ENCODE measurements around the gene TAPBP.
"Not testable (repeated sequence)": the region's sequence is repeated elsewhere in the genome, so short reads cannot be mapped to it uniquely, and the experiment has no call there.

The TAPBP gene

DNA sequence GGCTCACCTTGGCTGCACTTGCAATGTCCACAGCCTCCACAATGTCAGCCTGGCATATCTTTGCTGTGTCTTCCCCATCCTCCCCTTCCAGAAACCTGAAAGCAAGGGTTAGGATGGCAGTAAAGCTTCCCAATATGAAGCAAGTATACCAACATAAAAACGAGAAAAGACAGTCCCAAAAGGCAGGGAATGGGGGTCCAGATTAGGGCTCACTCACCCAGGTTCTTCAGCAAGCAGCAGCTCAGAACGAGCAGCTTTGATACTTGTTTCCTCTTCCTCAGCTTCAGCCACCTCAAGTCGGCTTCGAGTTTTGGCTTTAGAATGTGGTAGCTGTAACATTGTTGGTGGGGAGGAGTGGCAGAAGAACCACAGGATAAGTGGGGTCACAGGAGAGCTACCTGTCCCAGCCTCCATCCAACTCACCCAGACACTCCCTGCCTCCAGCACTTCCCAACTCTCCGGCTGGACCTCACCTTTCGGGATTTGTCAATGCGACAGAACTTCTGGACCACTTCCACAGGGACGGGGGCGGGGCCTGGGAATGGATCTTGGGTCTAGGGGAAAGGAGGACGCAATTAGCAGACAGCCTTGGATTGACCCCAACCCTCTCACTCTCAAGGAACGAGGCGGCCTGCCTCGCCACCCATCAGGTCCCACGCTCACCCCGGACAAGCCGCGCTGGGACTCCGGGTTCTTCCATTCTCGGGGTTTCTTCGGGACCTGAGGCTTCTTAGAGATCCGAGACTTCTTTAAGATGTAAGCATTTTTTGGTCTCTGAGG, 25.5 kb downstream of the TAPBP start:
- H3K27me3 ChIP-seq, result no peaks in the 10 kb centered on the region
- H3K9me3 ChIP-seq (replicated peaks in 1 of 11), result no peaks in the 10 kb centered on the region
- peaks cover 69 to 79% (median 74%) of the 10 kb centered on the region in 11 experiments for H3K36me3 ChIP-seq
- H4K20me1 ChIP-seq, result peaks cover 0 to 63% (median 26%) of the 10 kb centered on the region in 11 experiments; a peak in 16 of 22 replicates
- peak overlapping the region; percentile 73 to 91 (median 82) for H3K4me3 ChIP-seq
- H3K27ac ChIP-seq, result peak overlapping the region; percentile 30 to 85 (median 75); a peak in 21 of 22 replicates
- no peak for TF ChIP-seq Cebpa-rat (IDR thresholded peaks at IDR 0.05)
- peak overlapping the region; percentile 87 to 100 (median 97) for H3K4me2 ChIP-seq
- H3K9ac ChIP-seq, result peak overlapping the region; percentile 81 to 90 (median 86)
- peaks cover 27 to 55% (median 39%) of the 10 kb centered on the region in 10 experiments for H3K4me1 ChIP-seq

DNA sequence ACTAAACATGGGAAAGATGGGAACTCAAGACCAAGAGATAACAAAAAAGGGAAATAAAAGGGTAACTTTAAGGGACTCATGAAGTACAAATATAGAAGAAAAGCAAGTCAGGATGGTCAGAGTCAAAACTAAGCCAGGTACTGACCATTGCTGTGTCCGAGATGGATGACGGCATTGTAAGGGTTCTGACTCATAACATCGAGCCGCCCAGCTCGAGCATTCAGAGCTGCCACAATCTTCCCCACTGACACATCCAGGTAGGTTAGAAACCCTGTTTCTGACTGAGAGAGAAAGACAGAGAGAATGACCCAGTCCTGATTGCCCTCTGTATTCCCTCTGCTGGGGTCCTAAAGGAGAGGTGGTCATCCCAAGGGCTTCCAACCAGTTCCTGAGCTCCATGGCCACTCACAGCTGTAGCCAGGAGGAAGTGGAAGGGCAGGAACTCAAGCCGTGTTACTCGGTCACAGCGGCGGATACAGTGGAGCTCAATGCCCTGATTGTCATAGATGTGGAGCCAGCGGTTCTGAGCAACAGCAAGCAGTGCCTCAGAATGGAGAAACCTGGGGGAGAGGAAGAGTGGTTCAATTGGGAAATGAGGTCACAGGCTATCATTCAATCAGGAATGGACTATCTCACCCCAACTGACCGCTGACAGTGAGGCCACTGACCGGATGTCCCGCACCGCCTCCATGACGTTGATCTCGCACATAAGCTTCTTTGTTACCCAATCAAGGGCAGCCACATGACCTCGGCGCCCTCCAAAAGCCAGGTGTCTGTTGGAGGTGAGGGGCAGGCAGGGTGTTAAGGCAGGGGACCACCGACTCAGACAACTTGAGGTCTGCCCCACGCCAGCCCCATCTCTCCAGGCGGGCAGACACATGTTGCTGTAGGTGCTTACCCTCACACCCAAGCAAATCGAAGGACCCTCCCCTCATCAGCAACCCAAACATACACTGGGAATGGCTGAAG, 26.6 kb downstream of the TAPBP start:
- no peaks in the 10 kb centered on the region for H3K27me3 ChIP-seq
- H3K27ac ChIP-seq, result peak overlapping the region in 1 of 11 experiments; percentile 85; a peak in 1 of 22 replicates
- peaks cover 27 to 45% (median 35%) of the 10 kb centered on the region in 10 experiments for H3K4me1 ChIP-seq
- peak overlapping the region in 9 of 10 experiments; percentile 73 to 91 (median 81); a peak in 16 of 20 replicates for H3K4me3 ChIP-seq
- peak overlapping the region; percentile 87 to 100 (median 97) for H3K4me2 ChIP-seq
- no peaks in the 10 kb centered on the region for H3K9me3 ChIP-seq (replicated peaks in 1 of 11)
- H3K36me3 ChIP-seq, result peaks cover 69 to 79% (median 74%) of the 10 kb centered on the region in 11 experiments
- H4K20me1 ChIP-seq, result peaks cover 0 to 73% (median 20%) of the 10 kb centered on the region in 11 experiments; a peak in 16 of 22 replicates
- TF ChIP-seq Cebpa-rat (IDR thresholded peaks at IDR 0.05), result no peak
- H3K9ac ChIP-seq, result peak overlapping the region in 10 of 11 experiments; percentile 82 to 90 (median 86); a peak in 21 of 22 replicates

DNA sequence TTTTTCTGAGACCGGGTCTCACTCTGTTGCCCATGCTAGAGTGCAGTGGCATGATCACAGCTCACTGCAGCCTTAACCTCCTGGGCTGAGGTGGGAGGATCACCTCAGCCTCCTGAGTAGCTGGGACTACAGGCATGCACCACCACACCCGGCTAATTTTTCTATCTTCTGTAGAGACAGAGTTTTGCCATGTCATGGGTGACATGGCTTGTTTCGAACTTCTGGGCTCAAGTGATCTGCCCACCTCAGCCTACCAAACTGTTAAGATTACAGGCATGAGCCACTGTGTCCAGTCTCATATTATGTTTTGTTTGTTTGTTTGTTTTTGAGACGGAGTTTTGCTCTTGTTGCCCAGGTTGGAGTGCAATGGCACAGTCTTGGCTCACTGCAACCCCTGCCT, 28.7 kb downstream of the TAPBP start:
- H3K4me2 ChIP-seq; H3K9me3 ChIP-seq (replicated peaks in 1 of 11); H3K4me3 ChIP-seq; H3K9ac ChIP-seq; H3K27me3 ChIP-seq; H3K27ac ChIP-seq: not testable (repeated sequence)
- Histone ChIP-seq H3K36me3 (peaks cover 64 to 81% (median 79%) of the 10 kb centered on the region in 11 experiments), H4K20me1 (peaks cover 0 to 79% (median 25%) of the 10 kb centered on the region in 11 experiments; a peak in 17 of 22 replicates), H3K4me1 (peaks cover 23 to 44% (median 30%) of the 10 kb centered on the region in 10 experiments)

DNA sequence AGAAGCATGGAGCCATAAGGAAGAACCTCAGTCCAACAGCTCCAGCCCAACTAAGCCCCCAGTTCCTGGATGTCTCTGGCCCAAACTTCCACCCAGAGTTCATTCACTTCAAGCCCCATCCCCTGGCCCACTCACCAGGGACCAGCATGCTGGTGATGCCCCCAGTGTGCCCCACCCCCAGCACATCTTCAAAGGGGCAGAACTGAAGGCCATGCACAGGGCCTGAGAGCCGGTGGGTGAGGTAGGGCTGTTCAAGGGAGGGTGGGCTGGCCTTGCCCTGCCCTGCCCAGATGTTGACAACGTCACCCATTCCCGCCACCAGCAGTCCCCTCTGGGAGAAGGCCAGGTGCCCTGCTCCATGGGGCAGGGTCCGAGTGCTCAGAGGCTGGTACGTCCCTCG, 33.3 kb downstream of the TAPBP start:
- Histone ChIP-seq H3K4me1 (peaks cover 44 to 61% (median 50%) of the 10 kb centered on the region in 10 experiments), H4K20me1 (peaks cover 6 to 94% (median 57%) of the 10 kb centered on the region in 11 experiments; a peak in 21 of 22 replicates), H3K36me3 (peaks cover 64 to 90% (median 83%) of the 10 kb centered on the region in 11 experiments)

DNA sequence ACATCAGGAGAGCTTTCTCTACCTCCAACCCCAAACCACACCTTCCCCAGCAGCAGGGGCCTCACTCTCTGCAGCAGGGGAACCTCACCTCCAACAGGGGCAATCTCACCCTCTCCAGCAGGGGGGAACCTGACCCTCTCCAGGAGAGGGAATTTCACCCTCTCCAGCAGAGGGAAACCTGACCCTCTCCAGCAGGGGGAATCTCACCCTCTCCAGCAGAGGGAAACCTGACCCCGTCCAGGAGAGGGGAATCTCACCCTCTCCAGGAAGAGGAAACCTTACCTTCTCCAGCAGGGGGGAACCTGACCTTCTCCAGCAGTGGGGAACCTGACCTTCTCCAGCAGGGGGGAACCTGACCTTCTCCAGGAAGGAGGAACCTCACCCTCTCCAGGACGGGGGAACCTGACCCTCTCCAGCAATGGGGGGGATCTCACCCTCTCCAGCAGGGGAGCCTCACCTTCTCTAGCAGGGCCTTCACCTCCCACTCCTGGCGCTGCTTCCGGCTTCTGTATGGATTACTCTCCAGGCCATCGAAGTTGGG, 33.8 kb downstream of the TAPBP start:
- Histone ChIP-seq H3K36me3 (peaks cover 65 to 90% (median 83%) of the 10 kb centered on the region in 11 experiments), H3K4me3 (no peak overlapping the region), H3K27ac (peak overlapping the region in 4 of 11 experiments; percentile 16 to 41 (median 32); a peak in 5 of 22 replicates), H3K4me1 (peaks cover 49 to 66% (median 55%) of the 10 kb centered on the region in 10 experiments), H3K4me2 (peak overlapping the region; percentile 1 to 99 (median 95); a peak in 12 of 22 replicates), H4K20me1 (peaks cover 11 to 94% (median 62%) of the 10 kb centered on the region in 11 experiments; a peak in 21 of 22 replicates), H3K9me3 (replicated peaks in 1 of 11) (no peaks in the 10 kb centered on the region), H3K27me3 (no peaks in the 10 kb centered on the region), H3K9ac (peak overlapping the region in 10 of 11 experiments; percentile 12 to 98 (median 34); a peak in 13 of 22 replicates)
- TF ChIP-seq Cebpa-rat (IDR thresholded peaks at IDR 0.05), result no peak

More for the DNA sequence above, 33.3 kb downstream of the TAPBP start:
- no peak for TF ChIP-seq Cebpa-rat (IDR thresholded peaks at IDR 0.05)
- peak overlapping the region in 10 of 11 experiments; percentile 1 to 99 (median 33); a peak in 11 of 22 replicates for H3K4me2 ChIP-seq
- H3K27me3 ChIP-seq, result no peaks in the 10 kb centered on the region
- H3K27ac ChIP-seq, result peak overlapping the region in 4 of 11 experiments; percentile 7 to 41 (median 25); a peak in 4 of 22 replicates
- peak overlapping the region; percentile 7 to 83 (median 29); a peak in 14 of 22 replicates for H3K9ac ChIP-seq
- H3K9me3 ChIP-seq (replicated peaks in 1 of 11), result no peaks in the 10 kb centered on the region
- H3K4me3 ChIP-seq, result no peak overlapping the region

DNA sequence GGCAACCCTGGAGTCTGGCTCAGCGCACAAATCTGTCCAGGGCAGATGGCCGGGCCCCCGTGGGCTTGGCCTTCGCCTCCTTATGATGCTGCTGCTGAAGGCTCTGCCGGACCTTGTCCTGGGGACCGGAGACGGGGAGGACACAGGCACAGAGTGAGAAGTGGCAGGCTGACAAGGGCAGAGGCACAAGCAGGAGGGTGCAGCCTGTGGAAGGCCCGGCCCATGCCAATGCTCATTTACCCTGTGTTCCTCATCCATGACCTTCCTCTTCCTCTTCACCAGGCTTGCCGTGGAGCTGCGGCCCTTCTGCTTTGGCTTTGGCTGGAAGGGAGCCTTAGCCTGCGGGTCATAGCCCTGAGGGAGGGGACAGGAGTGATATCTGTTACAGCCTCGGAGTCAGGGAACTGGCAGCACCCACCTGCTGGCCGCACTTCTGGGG, 34.6 kb downstream of the TAPBP start:
- no peak for TF ChIP-seq Cebpa-rat (IDR thresholded peaks at IDR 0.05)
- H4K20me1 ChIP-seq, result peaks cover 19 to 94% (median 69%) of the 10 kb centered on the region in 11 experiments; a peak in 21 of 22 replicates
- H3K9ac ChIP-seq, result peak overlapping the region in 10 of 11 experiments; percentile 17 to 99 (median 94); a peak in 15 of 22 replicates
- H3K4me1 ChIP-seq, result peaks cover 56 to 74% (median 62%) of the 10 kb centered on the region in 10 experiments
- peak overlapping the region in 5 of 10 experiments; percentile 4 to 90 (median 69); a peak in 4 of 20 replicates for H3K4me3 ChIP-seq
- peak overlapping the region in 5 of 11 experiments; percentile 15 to 33 (median 29); a peak in 7 of 22 replicates for H3K27ac ChIP-seq
- H3K9me3 ChIP-seq (replicated peaks in 1 of 11), result no peaks in the 10 kb centered on the region
- peak overlapping the region; percentile 31 to 99 (median 96); a peak in 19 of 22 replicates for H3K4me2 ChIP-seq
- H3K27me3 ChIP-seq, result no peaks in the 10 kb centered on the region
- peaks cover 65 to 90% (median 83%) of the 10 kb centered on the region in 11 experiments for H3K36me3 ChIP-seq

DNA sequence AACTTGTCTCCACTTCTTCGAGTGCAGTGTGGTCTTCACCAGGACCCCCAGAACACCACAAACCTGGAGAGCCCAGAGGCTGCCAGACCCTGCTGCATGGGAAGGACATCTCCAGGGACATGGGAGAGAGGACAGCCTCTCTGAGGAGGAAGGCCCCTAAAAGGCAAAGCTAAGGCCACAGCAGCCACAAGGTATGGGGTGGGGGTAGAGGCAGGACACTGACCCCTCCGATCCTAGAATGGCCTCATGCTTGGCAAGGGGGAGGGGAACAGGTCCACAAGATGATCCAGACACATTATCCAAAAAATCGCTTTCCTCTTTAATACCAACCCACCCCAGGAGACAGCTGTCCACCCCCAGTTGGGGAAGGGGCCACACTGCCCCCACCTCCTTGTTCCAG, 35.1 kb downstream of the TAPBP start:
- Histone ChIP-seq H3K9me3 (replicated peaks in 1 of 11) (no peaks in the 10 kb centered on the region), H3K4me2 (peak overlapping the region; percentile 31 to 99 (median 96); a peak in 20 of 22 replicates), H4K20me1 (peaks cover 23 to 94% (median 74%) of the 10 kb centered on the region in 11 experiments; a peak in 21 of 22 replicates), H3K27ac (peak overlapping the region in 4 of 11 experiments; percentile 15 to 85 (median 27); a peak in 3 of 22 replicates), H3K4me3 (peak overlapping the region in 4 of 10 experiments; percentile 19 to 90 (median 75); a peak in 5 of 20 replicates), H3K9ac (peak overlapping the region; percentile 17 to 99 (median 94); a peak in 16 of 22 replicates), H3K27me3 (no peaks in the 10 kb centered on the region), H3K4me1 (peaks cover 61 to 78% (median 67%) of the 10 kb centered on the region in 10 experiments), H3K36me3 (peaks cover 65 to 90% (median 83%) of the 10 kb centered on the region in 11 experiments)
- TF ChIP-seq Cebpa-rat (IDR thresholded peaks at IDR 0.05), result no peak
